ENCODE measurements around the gene CARD10. TPM values are rescaled to one million over a fixed set of nuclear protein-coding genes. Genes with fewer than 3 reads are reported as not detected.

Gene CARD10
- total RNA-seq, 4 donors from 2014 or later: 11.6 to 24.1 (median 20.9) TPM

DNA sequence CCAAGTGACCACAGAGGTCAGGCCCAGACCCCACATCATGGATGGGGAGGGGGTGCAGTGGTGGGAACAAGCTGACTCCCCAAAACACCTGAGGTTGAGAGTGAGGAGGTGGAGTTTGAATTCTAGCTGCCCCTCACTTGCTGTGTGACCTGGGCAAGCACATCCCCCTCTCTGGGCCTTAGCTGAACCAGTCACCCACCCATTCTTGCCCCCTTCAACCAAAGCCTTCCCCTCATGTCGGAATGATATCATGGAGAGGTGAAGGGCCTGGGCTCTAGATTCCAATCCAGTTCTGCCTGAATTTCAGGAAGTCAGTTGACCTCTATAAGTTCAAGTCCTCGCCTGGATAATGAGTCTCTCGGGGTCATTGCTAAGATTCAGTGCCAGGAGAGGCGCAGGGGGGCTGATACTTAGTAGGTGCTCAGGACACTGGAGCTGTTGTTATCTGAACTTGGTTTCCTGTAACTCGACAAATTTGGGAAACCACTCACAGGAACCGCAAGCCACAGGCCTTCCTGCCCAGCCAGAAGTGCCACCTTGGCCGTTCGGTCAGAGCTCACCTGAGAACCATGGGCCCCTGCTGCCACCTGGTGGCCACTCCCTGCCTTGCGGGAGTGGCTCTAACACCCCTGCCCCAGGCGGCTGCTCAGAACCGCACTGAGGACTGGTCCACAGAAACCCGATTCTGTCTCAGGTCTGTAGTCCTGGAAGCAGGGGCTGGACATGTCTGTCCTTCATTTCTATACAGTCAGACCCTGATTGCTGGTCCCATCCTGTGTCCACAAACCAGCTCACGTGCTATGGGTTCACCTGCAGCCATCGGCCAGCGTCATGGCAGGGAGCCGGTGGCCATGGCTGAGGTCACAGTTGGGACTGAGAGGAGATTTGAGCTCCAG, 47.9 kb upstream of the CARD10 start:
- no peaks in the 10 kb centered on the region for H3K9me3 ChIP-seq
- peaks cover 62 to 85% (median 71%) of the 10 kb centered on the region in 3 donors for H3K4me1 ChIP-seq
- H3K27ac ChIP-seq: peak overlapping the region; percentile 52 to 99 (median 74)
- no peak for DNase-seq
- H3K4me3 ChIP-seq: peak overlapping the region in 1 of 4 donors; percentile 13
- intact Hi-C loops (cut with DNase I): no loop called here
- H3K27me3 ChIP-seq: no peaks in the 10 kb centered on the region
- 34 to 38% methylated on average over 3 to 16 of the region's 16 CpGs for WGBS, 2 donors
- H3K36me3 ChIP-seq: peaks cover 22 to 38% (median 23%) of the 10 kb centered on the region in 3 donors
- no peak for TF ChIP-seq POLR2A (IDR thresholded peaks at IDR 0.05)
- TF ChIP-seq, protein P1, sequence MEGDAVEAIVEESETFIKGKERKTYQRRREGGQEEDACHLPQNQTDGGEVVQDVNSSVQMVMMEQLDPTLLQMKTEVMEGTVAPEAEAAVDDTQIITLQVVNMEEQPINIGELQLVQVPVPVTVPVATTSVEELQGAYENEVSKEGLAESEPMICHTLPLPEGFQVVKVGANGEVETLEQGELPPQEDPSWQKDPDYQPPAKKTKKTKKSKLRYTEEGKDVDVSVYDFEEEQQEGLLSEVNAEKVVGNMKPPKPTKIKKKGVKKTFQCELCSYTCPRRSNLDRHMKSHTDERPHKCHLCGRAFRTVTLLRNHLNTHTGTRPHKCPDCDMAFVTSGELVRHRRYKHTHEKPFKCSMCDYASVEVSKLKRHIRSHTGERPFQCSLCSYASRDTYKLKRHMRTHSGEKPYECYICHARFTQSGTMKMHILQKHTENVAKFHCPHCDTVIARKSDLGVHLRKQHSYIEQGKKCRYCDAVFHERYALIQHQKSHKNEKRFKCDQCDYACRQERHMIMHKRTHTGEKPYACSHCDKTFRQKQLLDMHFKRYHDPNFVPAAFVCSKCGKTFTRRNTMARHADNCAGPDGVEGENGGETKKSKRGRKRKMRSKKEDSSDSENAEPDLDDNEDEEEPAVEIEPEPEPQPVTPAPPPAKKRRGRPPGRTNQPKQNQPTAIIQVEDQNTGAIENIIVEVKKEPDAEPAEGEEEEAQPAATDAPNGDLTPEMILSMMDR (IDR thresholded peaks at IDR 0.05): peak; percentile 90 to 99 (median 98)

DNA sequence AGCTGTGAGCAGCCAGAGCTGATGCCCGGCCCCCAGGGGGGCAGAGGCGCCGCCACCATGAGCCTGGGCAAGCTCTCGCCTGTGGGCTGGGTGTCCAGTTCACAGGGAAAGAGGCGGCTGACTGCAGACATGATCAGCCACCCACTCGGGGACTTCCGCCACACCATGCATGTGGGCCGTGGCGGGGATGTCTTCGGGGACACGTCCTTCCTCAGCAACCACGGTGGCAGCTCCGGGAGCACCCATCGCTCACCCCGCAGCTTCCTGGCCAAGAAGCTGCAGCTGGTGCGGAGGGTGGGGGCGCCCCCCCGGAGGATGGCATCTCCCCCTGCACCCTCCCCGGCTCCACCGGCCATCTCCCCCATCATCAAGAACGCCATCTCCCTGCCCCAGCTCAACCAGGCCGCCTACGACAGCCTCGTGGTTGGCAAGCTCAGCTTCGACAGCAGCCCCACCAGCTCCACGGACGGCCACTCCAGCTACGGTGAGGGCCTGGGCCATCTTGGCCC, 47.2 kb upstream of the CARD10 start:
- H3K27me3 ChIP-seq: peaks cover 0 to 7% (median 0%) of the 10 kb centered on the region in 4 donors
- intact Hi-C loops (cut with DNase I): no loop called here
- peak overlapping the region in 1 of 4 donors; percentile 13 for H3K4me3 ChIP-seq

DNA sequence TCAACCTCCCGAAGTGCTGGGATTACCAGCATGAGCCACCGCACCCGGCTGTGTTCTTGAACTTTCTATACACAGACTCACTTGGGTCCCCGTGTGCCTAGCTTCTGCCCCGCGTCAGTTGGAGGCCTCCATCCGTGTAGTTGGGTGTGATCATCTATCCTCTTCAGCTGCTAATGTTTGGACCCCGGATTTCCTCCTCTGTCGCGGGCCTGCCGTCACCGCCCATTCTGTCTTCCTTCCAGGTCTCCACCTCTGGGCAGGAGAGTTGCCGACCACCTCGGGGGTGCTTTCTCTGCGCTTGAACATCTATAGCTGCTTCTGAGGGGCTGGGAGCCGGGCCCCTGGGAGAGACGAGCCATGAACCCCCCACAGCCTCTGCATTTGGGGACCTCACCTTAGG, 46.6 kb upstream of the CARD10 start:
- H3K36me3 ChIP-seq: peaks cover 22 to 38% (median 23%) of the 10 kb centered on the region in 3 donors
- H3K4me3 ChIP-seq: no peak overlapping the region
- H3K27me3 ChIP-seq: peaks cover 0 to 11% (median 0%) of the 10 kb centered on the region in 4 donors
- H3K9me3 ChIP-seq: no peaks in the 10 kb centered on the region
- H3K4me1 ChIP-seq: peaks cover 73 to 99% (median 83%) of the 10 kb centered on the region in 3 donors
- intact Hi-C loops (cut with DNase I): no loop called here
- TF ChIP-seq, protein P1 (IDR thresholded peaks at IDR 0.05): no peak
- no peak for TF ChIP-seq POLR2A (IDR thresholded peaks at IDR 0.05)
- WGBS, 2 donors: 35 to 50% methylated on average over 8 to 14 of the region's 17 CpGs
- no peak for DNase-seq
- H3K27ac ChIP-seq: peak overlapping the region; percentile 52 to 99 (median 74)

More for the DNA sequence above, 47.2 kb upstream of the CARD10 start:
- Histone ChIP-seq H3K36me3 (peaks cover 22 to 38% (median 23%) of the 10 kb centered on the region in 3 donors), H3K27ac (peak overlapping the region; percentile 52 to 99 (median 74)), H3K9me3 (no peaks in the 10 kb centered on the region), H3K4me1 (peaks cover 70 to 93% (median 79%) of the 10 kb centered on the region in 3 donors)
- TF ChIP-seq, protein P1 (IDR thresholded peaks at IDR 0.05): no peak
- no peak for DNase-seq
- WGBS, 2 donors: 44 to 60% methylated on average over 2 to 5 of the region's 28 CpGs

DNA sequence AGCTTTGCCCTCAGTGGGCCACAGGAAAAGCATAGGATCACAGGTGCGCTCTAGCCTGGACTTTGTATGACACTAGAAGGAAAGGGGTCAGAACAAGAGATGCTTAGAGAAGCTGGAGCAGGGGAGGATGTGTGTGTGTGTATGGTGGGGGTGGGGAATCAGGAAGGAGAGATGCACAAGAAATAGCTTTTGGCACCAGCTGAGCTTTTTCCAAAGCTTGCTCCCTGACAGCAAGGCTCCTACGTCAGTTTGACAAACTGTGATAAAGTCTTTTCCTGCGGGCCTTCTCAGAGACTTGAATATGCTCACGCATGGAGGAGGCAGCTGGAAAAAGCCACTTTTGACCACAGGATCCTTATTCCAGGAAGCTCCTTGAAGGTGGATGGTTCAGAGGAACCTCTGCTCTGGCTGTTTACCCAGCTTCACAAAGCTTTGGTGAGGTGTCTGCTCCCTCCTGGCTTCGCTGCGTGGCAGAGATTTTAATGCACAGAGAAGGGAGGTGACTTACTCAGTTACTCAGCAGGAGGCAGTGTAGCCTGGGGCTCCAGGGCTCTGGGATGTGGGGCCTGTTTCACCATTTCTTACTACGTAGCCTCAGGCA, 45.0 kb upstream of the CARD10 start:
- H3K27me3 ChIP-seq: peaks cover 0 to 12% (median 0%) of the 10 kb centered on the region in 4 donors
- no peaks in the 10 kb centered on the region for H3K9me3 ChIP-seq
- intact Hi-C loops (cut with DNase I): loop anchor here (5.0 kb wide), 1 partner anchor 43 kb away; the partner anchor contains the start of gene GGA1
- 20 to 32% methylated on average over 4 to 7 of the region's 7 CpGs for WGBS, 2 donors
- H3K36me3 ChIP-seq: peaks cover 22 to 37% (median 23%) of the 10 kb centered on the region in 3 donors
- H3K27ac ChIP-seq: peak overlapping the region; percentile 98 to 99 (median 99)
- no peak for DNase-seq
- H3K4me1 ChIP-seq: peaks cover 75 to 94% (median 78%) of the 10 kb centered on the region in 3 donors
- H3K4me3 ChIP-seq: peak overlapping the region in 3 of 4 donors; percentile 10 to 92 (median 78)
- TF ChIP-seq, protein P1 (IDR thresholded peaks at IDR 0.05): peak in 1 of 6 experiments; percentile 13
- no peak for TF ChIP-seq POLR2A (IDR thresholded peaks at IDR 0.05)

Measured in esophagus squamous epithelium (tissue), 5 donors.